Activated CD4-positive, alpha-beta T cell treated with anti-CD3 and anti-CD28 coated beads, Interleukin-2, amount 50 U/mL, for 48 hours (primary cell): ENCODE results near the gene CDC42BPA.
"Not testable (repeated sequence)": the region's sequence is repeated elsewhere in the genome, so short reads cannot be mapped to it uniquely, and the experiment has no call there.

Experiments
- DNase-seq, 2 experiments: peaks; one replicate each; pipeline ENCODE4 v3.0.0-alpha.2; 2020

The CDC42BPA gene

GRCh38 chr1:227112538-227112937 lies 205.8 kb downstream of the CDC42BPA start:
- no peak for DNase-seq

GRCh38 chr1:227111782-227112181 lies 206.5 kb downstream of the CDC42BPA start:
- no peak for DNase-seq

- DNase-seq = not testable (repeated sequence)
These were observed 213.0 kb downstream of the CDC42BPA start for GRCh38 chr1:227105291-227105690.

- DNase-seq = no peak
These were observed 216.2 kb downstream of the CDC42BPA start for GRCh38 chr1:227102056-227102455.

GRCh38 chr1:227094249-227094966 lies 223.9 kb downstream of the CDC42BPA start:
- no peak for DNase-seq

GRCh38 chr1:227093309-227093708 lies 225.0 kb downstream of the CDC42BPA start:
- DNase-seq = no peak

GRCh38 chr1:227092069-227092468 lies 226.2 kb downstream of the CDC42BPA start:
- DNase-seq = no peak

- no peak for DNase-seq
These were observed 231.7 kb downstream of the CDC42BPA start for GRCh38 chr1:227086636-227087035.

- DNase-seq = no peak
These were observed 235.1 kb downstream of the CDC42BPA start for GRCh38 chr1:227082999-227083746.

GRCh38 chr1:227077783-227078182 lies 240.5 kb downstream of the CDC42BPA start:
- DNase-seq = no peak

GRCh38 chr1:227073786-227074185 lies 244.5 kb downstream of the CDC42BPA start:
- no peak for DNase-seq

- DNase-seq = no peak
These were observed 245.3 kb downstream of the CDC42BPA start for GRCh38 chr1:227072991-227073390.

- no peak for DNase-seq
These were observed 246.3 kb downstream of the CDC42BPA start for GRCh38 chr1:227071895-227072587.

- DNase-seq = no peak
These were observed 247.5 kb downstream of the CDC42BPA start for GRCh38 chr1:227070638-227071285.

GRCh38 chr1:227069490-227069889 lies 248.8 kb downstream of the CDC42BPA start:
- DNase-seq = no peak

GRCh38 chr1:227068883-227069282 lies 249.4 kb downstream of the CDC42BPA start:
- DNase-seq = no peak

- DNase-seq = no peak
These were observed 251.3 kb downstream of the CDC42BPA start for GRCh38 chr1:227066999-227067398.

- no peak for DNase-seq
These were observed 253.0 kb downstream of the CDC42BPA start for GRCh38 chr1:227065311-227065710.

GRCh38 chr1:227062306-227062705 lies 256.0 kb downstream of the CDC42BPA start:
- no peak for DNase-seq

GRCh38 chr1:227059076-227059475 lies 259.2 kb downstream of the CDC42BPA start:
- DNase-seq = no peak

- no peak for DNase-seq
These were observed 260.0 kb downstream of the CDC42BPA start for GRCh38 chr1:227058321-227058751.

GRCh38 chr1:227049253-227049652 lies 269.0 kb downstream of the CDC42BPA start:
- no peak for DNase-seq

GRCh38 chr1:227043755-227044154 lies 274.5 kb downstream of the CDC42BPA start:
- no peak for DNase-seq
